GM23248 (cell line): ENCODE data around the gene CDH4.

Experiments
- EZH2 ChIP-seq: fragments of 200-600 bp; sonication (generic); IDR thresholded peaks from 2 replicates; pipeline ENCODE4 v1.6.1; 2018; ENCODE audit warnings: antibody characterized with exemption, mild to moderate bottlenecking; ENCODE audit not compliant: insufficient read depth, poor library complexity, severe bottlenecking
- EZH2phosphoT487 ChIP-seq: fragments of 200-600 bp; sonication (generic); IDR thresholded peaks from 2 replicates; pipeline ENCODE4 v1.6.1; 2018; ENCODE audit warnings: antibody characterized with exemption, moderate library complexity, mild to moderate bottlenecking, low read depth; ENCODE audit not compliant: insufficient read depth

DNA sequence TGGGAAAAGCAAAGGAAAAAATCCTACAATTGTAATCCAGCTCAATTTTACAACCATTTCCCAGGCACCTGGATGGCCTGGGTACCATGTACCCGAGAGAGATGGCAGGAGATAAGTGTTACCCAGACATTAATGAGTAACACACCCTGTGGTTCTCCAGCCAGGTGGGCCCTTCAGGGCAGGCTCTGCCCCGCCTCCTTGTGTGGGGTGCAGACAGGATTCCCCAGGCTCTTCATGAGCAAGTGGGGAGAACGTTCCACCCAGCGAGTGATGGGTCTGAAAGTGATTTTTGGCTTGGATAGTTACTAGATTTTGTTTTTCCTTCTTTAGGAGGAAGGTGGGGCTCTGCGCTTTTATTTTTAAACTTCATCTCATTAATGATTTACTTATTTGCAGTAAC lies 569.7 kb downstream of the CDH4 start:
- no peak for TF ChIP-seq EZH2
- no peak for TF ChIP-seq EZH2phosphoT487
